ENCODE data around the gene RPL12. TPM values are rescaled to one million over a fixed set of nuclear protein-coding genes. Genes with fewer than 3 reads are reported as not detected.

The RPL12 gene
- total RNA-seq, result 1,000 to 10,000 TPM; 1,248 to 1,328 TPM

GRCh38 chr9:127450830-127451607 lies at the start of gene RPL12, which contains the start of gene LRSAM1:
Gene RPL12, minus strand, starts transcription at chr9:127451406. Its CDS starts 89 bp downstream, at chr9:127451317.
Gene LRSAM1, plus strand, starts transcription at chr9:127451510. Its CDS starts 3,018 bp downstream, at chr9:127454528.
- H3K4me1 Mint-ChIP-seq (ENCODE audit: low read depth), result peaks cover 54% of the 10 kb centered on the region
- no peaks in the 10 kb centered on the region for H3K27me3 Mint-ChIP-seq (ENCODE audit: low read depth)
- ATAC-seq, result peak; percentile 66
- peaks cover 55% of the 10 kb centered on the region for H3K36me3 Mint-ChIP-seq (ENCODE audit: low read depth)
- ChIA-PET POLR2A (interaction anchor here (0.6 to 2.8 kb wide), 49 partner anchors 8 to 969 kb away, joined by 3 to 40 read pairs (median 3); partner anchors contain the start of genes PTRH1, SLC2A8, ST6GALNAC4 and TOR2A), CTCF (interaction anchor here (0.7 to 2.4 kb wide), 10 partner anchors 17 to 631 kb away, joined by 3 to 8 read pairs (median 3); partner anchors contain the start of genes SLC2A8, TOR2A and ZNF79)
- peak; percentile 98 for DNase-seq
- H3K27ac Mint-ChIP-seq, result peak within 1 kb of the TSS; percentile 97
- H3K4me3 Mint-ChIP-seq, result peak within 1 kb of the TSS; percentile 95
- no peaks in the 10 kb centered on the region for H3K9me3 Mint-ChIP-seq (ENCODE audit: insufficient read depth)

- no peak overlapping the region for H3K27ac Mint-ChIP-seq
- H3K9me3 Mint-ChIP-seq (ENCODE audit: insufficient read depth), result no peaks in the 10 kb centered on the region
- H3K4me3 Mint-ChIP-seq, result no peak overlapping the region
- peaks cover 9% of the 10 kb centered on the region for H3K4me1 Mint-ChIP-seq (ENCODE audit: low read depth)
- no peaks in the 10 kb centered on the region for H3K27me3 Mint-ChIP-seq (ENCODE audit: low read depth)
- CTCF ChIA-PET, result no interaction called here
- ATAC-seq, result no peak
- no peak for DNase-seq
- H3K36me3 Mint-ChIP-seq (ENCODE audit: low read depth), result peaks cover 11% of the 10 kb centered on the region
- POLR2A ChIA-PET, result no interaction called here
These were observed 49.7 kb upstream of the RPL12 start for GRCh38 chr9:127500862-127501261.

- DNase-seq (no peak), ATAC-seq (no peak)
- ChIA-PET CTCF (no interaction called here), POLR2A (no interaction called here)
- H3K9me3 Mint-ChIP-seq (ENCODE audit: insufficient read depth), result no peaks in the 10 kb centered on the region
- peaks cover 15% of the 10 kb centered on the region for H3K36me3 Mint-ChIP-seq (ENCODE audit: low read depth)
- peaks cover 14% of the 10 kb centered on the region for H3K4me1 Mint-ChIP-seq (ENCODE audit: low read depth)
- no peak overlapping the region for H3K27ac Mint-ChIP-seq
- H3K4me3 Mint-ChIP-seq, result no peak overlapping the region
- H3K27me3 Mint-ChIP-seq (ENCODE audit: low read depth), result no peaks in the 10 kb centered on the region
These were observed 49.2 kb upstream of the RPL12 start for GRCh38 chr9:127500399-127500798.

- DNase-seq, result no peak
- Mint-ChIP-seq H3K27me3 (ENCODE audit: low read depth) (no peaks in the 10 kb centered on the region), H3K9me3 (ENCODE audit: insufficient read depth) (no peaks in the 10 kb centered on the region), H3K36me3 (ENCODE audit: low read depth) (peaks cover 8% of the 10 kb centered on the region), H3K4me1 (ENCODE audit: low read depth) (peaks cover 14% of the 10 kb centered on the region), H3K4me3 (no peak overlapping the region), H3K27ac (no peak overlapping the region)
- ChIA-PET CTCF (interaction anchor here (1.4 kb wide), 1 partner anchor 237 kb away, joined by 3 read pairs; the partner anchor contains the start of gene TOR2A), POLR2A (interaction anchor here (0.7 kb wide), 1 partner anchor 47 kb away, joined by 4 read pairs; the partner anchor contains the start of genes LRSAM1 and RPL12)
- no peak for ATAC-seq
These were observed 47.1 kb upstream of the RPL12 start for GRCh38 chr9:127498298-127498697.

GRCh38 chr9:127497656-127498290 lies 46.6 kb upstream of the RPL12 start:
- Mint-ChIP-seq H3K27ac (no peak overlapping the region), H3K27me3 (ENCODE audit: low read depth) (no peaks in the 10 kb centered on the region), H3K9me3 (ENCODE audit: insufficient read depth) (no peaks in the 10 kb centered on the region), H3K4me3 (no peak overlapping the region), H3K4me1 (ENCODE audit: low read depth) (peaks cover 14% of the 10 kb centered on the region), H3K36me3 (ENCODE audit: low read depth) (peaks cover 8% of the 10 kb centered on the region)
- no peak for ATAC-seq
- ChIA-PET POLR2A (interaction anchor here (0.7 kb wide), 1 partner anchor 47 kb away, joined by 4 read pairs; the partner anchor contains the start of genes LRSAM1 and RPL12), CTCF (interaction anchor here (1.4 kb wide), 1 partner anchor 237 kb away, joined by 3 read pairs; the partner anchor contains the start of gene TOR2A)
- no peak for DNase-seq

- ATAC-seq (no peak), DNase-seq (no peak)
- ChIA-PET CTCF (no interaction called here), POLR2A (no interaction called here)
- Mint-ChIP-seq H3K36me3 (ENCODE audit: low read depth) (peaks cover 8% of the 10 kb centered on the region), H3K27ac (no peak overlapping the region), H3K27me3 (ENCODE audit: low read depth) (no peaks in the 10 kb centered on the region), H3K9me3 (ENCODE audit: insufficient read depth) (no peaks in the 10 kb centered on the region), H3K4me1 (ENCODE audit: low read depth) (peaks cover 14% of the 10 kb centered on the region), H3K4me3 (no peak overlapping the region)
These were observed 45.8 kb upstream of the RPL12 start for GRCh38 chr9:127496974-127497373.

GRCh38 chr9:127495884-127496555 lies 44.8 kb upstream of the RPL12 start:
- H3K27ac Mint-ChIP-seq, result peak overlapping the region; percentile 35
- CTCF ChIA-PET, result no interaction called here
- H3K36me3 Mint-ChIP-seq (ENCODE audit: low read depth), result peaks cover 8% of the 10 kb centered on the region
- peaks cover 14% of the 10 kb centered on the region for H3K4me1 Mint-ChIP-seq (ENCODE audit: low read depth)
- no peaks in the 10 kb centered on the region for H3K9me3 Mint-ChIP-seq (ENCODE audit: insufficient read depth)
- no peak for DNase-seq
- POLR2A ChIA-PET, result interaction anchor here (0.5 kb wide), 1 partner anchor 9 kb away, joined by 3 read pairs; no protein-coding TSS in a partner anchor
- H3K4me3 Mint-ChIP-seq, result no peak overlapping the region
- H3K27me3 Mint-ChIP-seq (ENCODE audit: low read depth), result no peaks in the 10 kb centered on the region
- no peak for ATAC-seq

GRCh38 chr9:127494304-127494702 lies 43.1 kb upstream of the RPL12 start:
- peaks cover 8% of the 10 kb centered on the region for H3K36me3 Mint-ChIP-seq (ENCODE audit: low read depth)
- H3K9me3 Mint-ChIP-seq (ENCODE audit: insufficient read depth), result no peaks in the 10 kb centered on the region
- POLR2A ChIA-PET, result no interaction called here
- peaks cover 14% of the 10 kb centered on the region for H3K4me1 Mint-ChIP-seq (ENCODE audit: low read depth)
- H3K4me3 Mint-ChIP-seq, result no peak overlapping the region
- CTCF ChIA-PET, result interaction anchor here (3.2 kb wide), 1 partner anchor 10 kb away, joined by 11 read pairs; no protein-coding TSS in a partner anchor
- DNase-seq, result no peak
- no peak for ATAC-seq
- no peaks in the 10 kb centered on the region for H3K27me3 Mint-ChIP-seq (ENCODE audit: low read depth)
- H3K27ac Mint-ChIP-seq, result no peak overlapping the region

- Mint-ChIP-seq H3K4me3 (no peak overlapping the region), H3K36me3 (ENCODE audit: low read depth) (peaks cover 8% of the 10 kb centered on the region), H3K4me1 (ENCODE audit: low read depth) (peaks cover 14% of the 10 kb centered on the region), H3K9me3 (ENCODE audit: insufficient read depth) (no peaks in the 10 kb centered on the region), H3K27ac (no peak overlapping the region), H3K27me3 (ENCODE audit: low read depth) (no peaks in the 10 kb centered on the region)
- DNase-seq, result no peak
- CTCF ChIA-PET, result interaction anchor here (3.2 kb wide), 1 partner anchor 10 kb away, joined by 11 read pairs; no protein-coding TSS in a partner anchor
- POLR2A ChIA-PET, result no interaction called here
- no peak for ATAC-seq
These were observed 42.5 kb upstream of the RPL12 start for GRCh38 chr9:127493592-127494303.

GRCh38 chr9:127492616-127493015 lies 41.4 kb upstream of the RPL12 start:
- Mint-ChIP-seq H3K36me3 (ENCODE audit: low read depth) (peaks cover 5% of the 10 kb centered on the region), H3K4me3 (no peak overlapping the region), H3K27ac (no peak overlapping the region), H3K27me3 (ENCODE audit: low read depth) (no peaks in the 10 kb centered on the region), H3K4me1 (ENCODE audit: low read depth) (peaks cover 14% of the 10 kb centered on the region), H3K9me3 (ENCODE audit: insufficient read depth) (no peaks in the 10 kb centered on the region)
- ChIA-PET POLR2A (no interaction called here), CTCF (interaction anchor here (3.2 kb wide), 1 partner anchor 12 kb away, joined by 11 read pairs; no protein-coding TSS in a partner anchor)
- DNase-seq (no peak), ATAC-seq (no peak)

GRCh38 chr9:127491516-127491915 lies 40.3 kb upstream of the RPL12 start:
- H3K4me1 Mint-ChIP-seq (ENCODE audit: low read depth), result peaks cover 13% of the 10 kb centered on the region
- peaks cover 7% of the 10 kb centered on the region for H3K36me3 Mint-ChIP-seq (ENCODE audit: low read depth)
- POLR2A ChIA-PET, result interaction anchor here (0.9 to 1.6 kb wide), 2 partner anchors 40 to 41 kb away, joined by 3 read pairs; partner anchors contain the start of genes LRSAM1 and RPL12
- no peak overlapping the region for H3K4me3 Mint-ChIP-seq
- H3K27me3 Mint-ChIP-seq (ENCODE audit: low read depth), result no peaks in the 10 kb centered on the region
- no peak overlapping the region for H3K27ac Mint-ChIP-seq
- ATAC-seq (no peak), DNase-seq (no peak)
- CTCF ChIA-PET, result no interaction called here
- no peaks in the 10 kb centered on the region for H3K9me3 Mint-ChIP-seq (ENCODE audit: insufficient read depth)
